Endothelial cell of umbilical vein (primary cell): ENCODE data around the gene GABBR2. TPM values are rescaled to one million over a fixed set of nuclear protein-coding genes. Genes with fewer than 3 reads are reported as not detected.
"Not testable (repeated sequence)": the region's sequence is repeated elsewhere in the genome, so short reads cannot be mapped to it uniquely, and the experiment has no call there.

Experiments used
- BruUV-seq: library from RNA; stranded (reverse); fragments of 400-500 nt; replicated peaks from 2 replicates; lab custom pipeline; 2021; lab: Mats Ljungman, UMichigan
- CTCF ChIA-PET: fragments of 300-600, 350-600 bp; sonication (Branson Sonifier 250); formaldehyde crosslinking; loops from one replicate; lab custom pipeline; 2021; ENCODE audit warnings: antibody characterized with exemption, inconsistent platforms; lab: Charles Lee
- POLR2A ChIA-PET: fragments of 300-600, 350-600 bp; sonication (Branson Sonifier 250); formaldehyde crosslinking; loops from one replicate; lab custom pipeline; 2021; ENCODE audit warnings: antibody characterized with exemption, inconsistent platforms; lab: Charles Lee
- DNase-seq: peaks from one replicate; pipeline ENCODE4 v3.0.0-alpha.2; 2011; ENCODE audit warnings: low read depth, low spot score
- FAIRE-seq: peaks from 2 replicates; lab custom pipeline; 2011; peaks lifted over from hg19 to GRCh38; lab: Jason Lieb, UNC
- H2AFZ ChIP-seq: 2 replicates; pipeline ENCODE4 v1.6.0; 2012; ENCODE audit warnings: low read depth, low read length, control low read depth, inconsistent platforms
- H3K27ac ChIP-seq: 2 replicates; pipeline ENCODE4 v1.5.1; 2011; ENCODE audit warnings: low read depth, mild to moderate bottlenecking, control low read depth, low read length, moderate library complexity; ENCODE audit not compliant: insufficient read depth
- H3K27me3 ChIP-seq, 2 experiments: 2 replicates each; pipeline versions ENCODE4 v1.6.0 to v1.6.1; 2011; ENCODE audit warnings: low read length in 2 of 2, mixed read lengths in 1 of 2; ENCODE audit not compliant: control insufficient read depth in 2 of 2, insufficient read depth in 2 of 2
- H3K36me3 ChIP-seq, 2 experiments: 2 replicates in 1 of 2; 3 replicates in 1 of 2; pipeline ENCODE4 v1.5.1; 2011; ENCODE audit warnings: low read length in 2 of 2, mild to moderate bottlenecking in 1 of 2, moderate library complexity in 1 of 2; ENCODE audit not compliant: control insufficient read depth in 2 of 2, insufficient read depth in 2 of 2; ENCODE audit errors: extremely low read depth in 1 of 2
- H3K4me1 ChIP-seq: 3 replicates; pipeline ENCODE4 v1.5.1; 2011; ENCODE audit warnings: mild to moderate bottlenecking, low read length; ENCODE audit not compliant: control insufficient read depth, insufficient read depth; ENCODE audit errors: extremely low read depth
- H3K4me2 ChIP-seq: 2 replicates; pipeline ENCODE4 v1.6.1; 2011; ENCODE audit warnings: low read length, control low read depth, mixed read lengths; ENCODE audit not compliant: insufficient read depth
- H3K4me3 ChIP-seq, 3 experiments: fragments of 200-600 bp in 1 of 3; sonication (generic), shearing (Covaris generic) in 1 of 3; replicated peaks in 1 of 3; 2 replicates each; pipeline ENCODE4 v1.5.1; 2011 to 2016; ENCODE audit warnings: control low read depth in 3 of 3, low read length in 3 of 3, mild to moderate bottlenecking in 2 of 3, inconsistent platforms in 1 of 3, low read depth in 1 of 3, moderate library complexity in 1 of 3; ENCODE audit not compliant: insufficient read depth in 1 of 3
- H3K79me2 ChIP-seq: 2 replicates; pipeline ENCODE4 v1.6.0; 2012; ENCODE audit warnings: low read length, inconsistent platforms; ENCODE audit not compliant: control insufficient read depth, insufficient read depth
- H3K9ac ChIP-seq: replicated peaks from 2 replicates; pipeline ENCODE3; 2011; ENCODE audit warnings: low read length, control low read depth; ENCODE audit not compliant: insufficient read depth; ENCODE audit errors: extremely low read depth
- H3K9me1 ChIP-seq: replicated peaks from 3 replicates; pipeline ENCODE4 v1.6.0; 2011; ENCODE audit warnings: mild to moderate bottlenecking, low read length; ENCODE audit not compliant: control insufficient read depth, insufficient read depth; ENCODE audit errors: extremely low read depth
- H3K9me3 ChIP-seq: replicated peaks from 2 replicates; pipeline ENCODE4 v1.5.1; 2012; ENCODE audit warnings: low read length, inconsistent platforms; ENCODE audit not compliant: control insufficient read depth, insufficient read depth
- H4K20me1 ChIP-seq: replicated peaks from 2 replicates; pipeline ENCODE3; 2011; ENCODE audit warnings: mild to moderate bottlenecking, low read length; ENCODE audit not compliant: control insufficient read depth, insufficient read depth; ENCODE audit errors: extremely low read depth
- CTCF ChIP-seq, 2 donors: IDR thresholded peaks; 1 replicate in 1 of 2; 2 replicates in 1 of 2; pipeline ENCODE4 v1.5.1; 2011; ENCODE audit warnings: low read length in 2 of 2, mild to moderate bottlenecking in 2 of 2, moderate library complexity in 2 of 2, control low read depth in 1 of 2, inconsistent platforms in 1 of 2, low read depth in 1 of 2; ENCODE audit not compliant: insufficient read depth in 1 of 2; ENCODE audit errors: extremely low read depth in 1 of 2
- EZH2 ChIP-seq: IDR thresholded peaks from 2 replicates; pipeline ENCODE4 v1.6.1; 2012; ENCODE audit warnings: borderline replicate concordance, low read depth, mild to moderate bottlenecking, moderate library complexity, low read length, inconsistent platforms; ENCODE audit not compliant: severe bottlenecking
- FOS ChIP-seq: IDR thresholded peaks from 2 replicates; pipeline ENCODE4 v1.6.1; 2011; ENCODE audit warnings: mild to moderate bottlenecking, low read length, moderate library complexity, borderline replicate concordance; ENCODE audit not compliant: insufficient read depth
- GATA2 ChIP-seq: IDR thresholded peaks from 2 replicates; pipeline ENCODE4 v1.7.0; 2011; ENCODE audit warnings: low read depth, mild to moderate bottlenecking, moderate library complexity, mixed read lengths, low read length; ENCODE audit not compliant: insufficient read length, insufficient read depth
- JUN ChIP-seq: IDR thresholded peaks from 2 replicates; pipeline ENCODE4 v1.6.1; 2011; ENCODE audit warnings: borderline replicate concordance, low read depth; ENCODE audit not compliant: insufficient read length, insufficient read depth
- MAX ChIP-seq: IDR thresholded peaks from 2 replicates; pipeline ENCODE4 v1.6.1; 2011; ENCODE audit not compliant: insufficient read depth, insufficient read length
- MYC ChIP-seq: IDR thresholded peaks from one replicate; pipeline ENCODE4 v1.6.1; 2011; ENCODE audit warnings: mild to moderate bottlenecking, low read depth, low read length
- POLR2A ChIP-seq: IDR thresholded peaks from 2 replicates; pipeline ENCODE4 v1.6.1; 2012; ENCODE audit warnings: low read depth, mild to moderate bottlenecking, control low read depth, low read length
- POLR2AphosphoS5 ChIP-seq: IDR thresholded peaks from 2 replicates; pipeline ENCODE4 v1.6.1; 2012; ENCODE audit warnings: low read depth, mild to moderate bottlenecking, control low read depth, low read length, moderate library complexity; ENCODE audit not compliant: insufficient read depth
- dilution Hi-C: fragments of 300-500 bp; cut with MboI; formaldehyde crosslinking; loops from one replicate; pipeline ENCODE4 v1.15.0; 2019; ENCODE audit warnings: low sequenced_read_pairs; ENCODE audit not compliant: extremely low pct_ligation_motif_present
- intact Hi-C: fragments of 100-400 bp; cut with micrococcal nuclease; formaldehyde crosslinking; loops from one replicate; pipeline ENCODE4 v1.10.0; 2022
- polyA plus RNA-seq, 4 experiments: library from polyadenylated mRNA; depleted of rRNA in 3 of 4; stranded (reverse) in 3 of 4; unstranded in 1 of 4; fragments of >200 nt; gene quantifications; 2 replicates each; pipeline versions ENCODE4 v1.2.1 to v1.2.3, GENCODE V29; 2011 to 2012; ENCODE audit warnings: missing spikeins in 1 of 4
- total RNA-seq: library from RNA; stranded (reverse); gene quantifications from 2 replicates; pipeline ENCODE4 v1.2.3, GENCODE V29; 2021

Gene GABBR2
- total and polyA plus RNA-seq, 2 donors (not counting 3 experiments of a cell fraction or from before 2014, with no cell fraction given): 1.1 to 9.2 TPM

- CTCF ChIA-PET: interaction anchor here (2.0 kb wide), 1 partner anchor 11 kb away, joined by 5 read pairs; no protein-coding TSS in a partner anchor
- intact Hi-C loops: no loop called here
- POLR2A ChIA-PET: no interaction called here
- H3K27ac ChIP-seq: no peak overlapping the region
- TF ChIP-seq FOS: no peak
- TF ChIP-seq CTCF (IDR thresholded peaks at IDR 0.05; ENCODE audit: extremely low read depth in 1 of 2, insufficient read depth in 1 of 2, low read depth in 1 of 2, low read length in 2 of 2): no peak
- TF ChIP-seq MAX: no peak
- TF ChIP-seq POLR2A: no peak
- TF ChIP-seq JUN: no peak
- no peak for TF ChIP-seq GATA2
- TF ChIP-seq POLR2AphosphoS5: no peak
- no peak for TF ChIP-seq MYC
- TF ChIP-seq EZH2: no peak
- H3K9me1 ChIP-seq: no peaks in the 10 kb centered on the region
- H2AFZ ChIP-seq: no peak overlapping the region
- no TSS peak for BruUV-seq
- H3K4me2 ChIP-seq: no peak overlapping the region
- H3K4me1 ChIP-seq: peaks cover 6% of the 10 kb centered on the region
- dilution Hi-C loops: no loop called here
- peaks cover 17% of the 10 kb centered on the region for H3K79me2 ChIP-seq
- H3K36me3 ChIP-seq: no peaks in the 10 kb centered on the region
- FAIRE-seq: peak; percentile 37
- H3K4me3 ChIP-seq: no peak overlapping the region
- peak; percentile 80 for DNase-seq
- H4K20me1 ChIP-seq: no peaks in the 10 kb centered on the region
- H3K27me3 ChIP-seq: no peaks in the 10 kb centered on the region
- H3K9ac ChIP-seq: no peak overlapping the region
- H3K9me3 ChIP-seq: no peaks in the 10 kb centered on the region
Measured at GRCh38 chr9:98686961-98687855, 21.5 kb downstream of the GABBR2 start.

GRCh38 chr9:98684816-98685215 is 23.9 kb downstream of the GABBR2 start:
- POLR2A ChIA-PET, H3K27me3 ChIP-seq, dilution Hi-C loops, H3K36me3 ChIP-seq, H3K9me3 ChIP-seq, H4K20me1 ChIP-seq, H3K79me2 ChIP-seq, H2AFZ ChIP-seq, BruUV-seq, H3K4me1 ChIP-seq, FAIRE-seq, CTCF ChIA-PET, H3K9me1 ChIP-seq, H3K9ac ChIP-seq, H3K4me3 ChIP-seq, DNase-seq, H3K4me2 ChIP-seq, intact Hi-C loops, H3K27ac ChIP-seq: not testable (repeated sequence)
